Measurements from ENCODE around the gene CLTB.
"Not testable (repeated sequence)": the region's sequence is repeated elsewhere in the genome, so short reads cannot be mapped to it uniquely, and the experiment has no call there.

The CLTB gene

DNA sequence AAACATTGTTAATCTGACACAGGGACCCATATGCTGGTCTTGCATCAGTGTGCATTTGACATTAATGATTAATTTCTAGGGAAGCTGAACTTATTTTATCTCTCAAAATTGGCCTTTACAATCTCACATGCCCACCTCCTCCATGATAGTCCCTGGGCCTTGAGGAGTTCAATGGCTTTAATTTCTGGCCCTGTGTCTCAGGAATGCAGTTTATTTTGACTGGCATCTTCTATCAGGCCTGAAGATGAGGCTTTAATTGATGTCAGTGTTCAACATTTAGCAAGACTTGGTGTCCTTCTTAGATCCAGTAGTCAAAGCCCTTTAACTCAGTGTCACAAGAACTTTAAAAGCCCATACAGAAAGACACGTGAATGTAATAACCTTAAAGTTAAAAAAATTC is 10.5 kb upstream of the CLTB start:
- DNase-seq: no peak

DNA sequence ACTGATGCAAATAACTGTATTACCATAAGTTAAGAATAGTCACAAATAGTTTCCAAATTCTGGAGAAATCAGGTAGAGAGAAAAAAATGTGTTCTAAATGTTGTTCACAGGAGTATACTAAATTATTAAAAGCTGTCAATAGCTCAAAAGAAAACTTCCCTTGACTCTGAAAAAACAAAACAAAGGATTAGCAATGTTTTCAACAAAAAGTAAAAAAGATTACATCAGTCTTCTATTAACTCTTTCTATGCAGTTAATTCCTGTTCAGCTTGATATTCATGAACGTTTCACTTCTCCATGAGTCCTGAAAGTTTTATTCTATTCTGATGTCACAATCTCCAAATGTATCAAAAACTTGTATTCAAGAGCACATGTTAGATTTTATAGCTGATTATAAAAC is 9.5 kb upstream of the CLTB start:
- DNase-seq: no peak

- no peak for DNase-seq
Observed at GRCh38 chr5:176425138-176425537, 8.8 kb upstream of the CLTB start.

- DNase-seq: no peak
Observed at GRCh38 chr5:176424181-176424580, 7.8 kb upstream of the CLTB start.

DNA sequence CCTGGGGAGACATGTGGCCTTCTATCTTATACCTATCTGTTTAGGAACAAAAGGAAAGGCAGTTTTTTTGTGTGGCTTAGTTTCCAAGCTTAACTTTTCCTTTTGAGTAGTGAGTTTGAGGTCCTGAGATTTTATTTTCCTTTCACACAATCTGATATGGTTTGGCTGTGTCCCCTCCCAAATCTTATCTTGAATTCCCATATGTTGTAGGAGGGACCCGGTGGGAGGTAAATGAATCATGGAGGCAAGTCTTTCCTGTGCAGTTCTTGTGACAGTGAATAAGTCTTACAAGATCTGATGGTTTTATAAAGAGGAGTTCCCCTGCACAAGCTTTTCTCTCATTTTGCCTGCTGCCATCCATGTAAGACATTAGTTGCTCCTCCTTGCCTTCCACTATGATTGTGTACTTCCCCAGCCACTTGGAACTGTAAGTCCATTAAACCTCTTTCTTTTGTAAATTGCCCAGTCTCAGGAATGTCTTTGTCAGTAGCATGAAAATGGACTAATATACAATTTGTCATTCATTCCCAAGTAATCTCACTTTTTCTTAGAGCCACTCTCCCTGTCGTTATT is 4.7 kb upstream of the CLTB start:
- DNase-seq: no peak

GRCh38 chr5:176420086-176420485 is 3.7 kb upstream of the CLTB start:
- no peak for DNase-seq

DNA sequence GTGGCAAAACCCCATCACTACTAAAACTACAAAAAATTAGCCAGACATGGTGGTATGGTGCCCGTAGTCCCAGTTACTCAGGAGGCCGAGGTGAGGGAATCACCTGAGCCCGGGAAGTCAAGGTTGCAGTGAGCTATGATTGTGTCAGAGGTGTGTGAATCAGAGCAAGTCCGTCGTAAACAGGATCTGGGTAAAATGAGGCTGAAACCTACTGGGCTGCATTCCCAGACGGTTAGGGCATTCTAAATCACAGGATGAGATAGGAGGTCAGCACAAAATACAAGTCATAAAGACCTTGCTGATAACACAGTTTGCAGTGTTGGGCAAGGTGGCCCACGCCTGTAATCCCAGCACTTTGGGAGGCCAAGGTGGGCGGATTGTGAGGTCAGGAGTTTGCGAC is 1.9 kb upstream of the CLTB start:
- no peak for DNase-seq

GRCh38 chr5:176416965-176417364 is 626 bp upstream of the CLTB start:
- DNase-seq: no peak

- no peak for DNase-seq
Observed at GRCh38 chr5:176415240-176415951, 943 bp downstream of the CLTB start.

DNA sequence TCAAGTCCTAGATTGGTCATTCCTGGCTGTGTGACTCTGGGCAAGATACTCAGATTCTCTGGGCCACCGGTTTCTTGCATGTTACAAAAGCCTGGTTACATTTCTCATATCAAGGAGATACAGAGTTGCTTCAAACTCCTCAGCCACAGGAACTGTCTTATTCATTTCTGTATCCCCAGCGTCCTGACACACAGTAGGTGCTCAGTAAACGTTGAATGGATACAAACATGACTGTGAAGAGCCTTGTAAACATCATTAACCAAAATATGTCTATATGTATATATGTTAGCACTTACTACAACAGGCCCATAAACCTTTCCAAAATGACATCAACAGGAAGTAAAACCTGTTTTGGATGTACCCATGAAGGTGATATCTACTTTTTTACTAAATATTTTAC is 1.6 kb downstream of the CLTB start:
- no peak for DNase-seq

DNA sequence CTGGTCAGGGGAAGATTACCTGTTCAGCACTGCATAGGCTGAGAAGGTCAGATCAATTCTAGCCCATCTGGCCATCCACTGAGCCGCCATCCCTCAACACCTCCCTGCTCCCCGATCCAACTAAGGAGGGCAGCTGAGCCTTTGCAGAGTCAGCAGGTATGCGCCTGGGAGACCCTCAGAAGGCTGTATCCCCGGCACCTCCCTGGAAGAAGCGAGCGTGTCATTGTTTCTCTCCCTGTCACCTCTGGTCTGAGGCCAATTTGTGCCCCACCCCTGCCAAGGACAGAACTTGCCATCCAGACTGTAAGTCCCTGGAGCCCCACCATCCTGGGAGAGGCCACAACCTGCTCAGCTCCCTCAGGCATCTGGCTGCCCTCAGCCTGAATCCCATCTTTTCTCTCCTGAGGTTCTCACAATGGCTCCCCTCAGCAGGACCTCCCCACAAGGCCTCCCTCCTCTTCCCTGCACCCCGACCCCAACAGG is 2.6 kb downstream of the CLTB start:
- no peak for DNase-seq

- no peak for DNase-seq
Observed at GRCh38 chr5:176413255-176413565, 3.1 kb downstream of the CLTB start.

DNA sequence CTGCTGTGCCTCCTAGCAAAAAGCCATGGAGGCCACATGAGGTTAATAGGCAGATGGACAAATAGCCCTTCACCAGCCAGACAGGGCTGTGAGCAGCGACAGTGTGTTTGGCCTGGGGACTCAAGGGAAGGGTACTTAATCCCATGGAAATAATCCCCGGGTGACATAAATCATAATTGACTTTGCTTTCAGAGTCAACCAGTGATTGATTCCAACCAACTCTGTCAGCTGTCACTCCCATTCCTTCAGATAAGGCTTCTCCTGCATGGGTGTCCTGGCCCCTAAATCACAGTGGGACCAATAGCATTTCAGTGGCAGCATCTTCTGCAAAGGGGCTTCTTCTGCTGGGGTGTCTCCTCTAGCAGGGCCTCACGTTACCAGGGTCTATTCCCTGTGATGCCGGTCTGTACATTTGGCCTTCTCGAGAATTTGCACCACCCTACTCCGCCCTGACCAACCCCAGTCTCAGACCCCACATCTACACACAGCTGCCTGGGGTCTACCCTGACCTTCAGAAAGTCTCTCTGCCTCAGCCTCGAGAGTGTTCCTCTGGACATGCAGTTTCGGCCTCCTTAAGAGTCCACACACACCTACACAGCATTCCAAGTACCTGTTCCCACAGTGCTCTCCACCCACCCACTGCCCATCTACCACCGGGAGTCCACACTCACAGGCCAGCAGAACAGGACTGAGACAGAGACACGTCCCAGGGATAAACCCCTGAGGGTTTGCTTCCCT is 3.7 kb downstream of the CLTB start:
- no peak for DNase-seq

GRCh38 chr5:176410486-176411180 is 5.7 kb downstream of the CLTB start:
- no peak for DNase-seq

GRCh38 chr5:176409765-176410164 is 6.6 kb downstream of the CLTB start:
- DNase-seq: no peak

DNA sequence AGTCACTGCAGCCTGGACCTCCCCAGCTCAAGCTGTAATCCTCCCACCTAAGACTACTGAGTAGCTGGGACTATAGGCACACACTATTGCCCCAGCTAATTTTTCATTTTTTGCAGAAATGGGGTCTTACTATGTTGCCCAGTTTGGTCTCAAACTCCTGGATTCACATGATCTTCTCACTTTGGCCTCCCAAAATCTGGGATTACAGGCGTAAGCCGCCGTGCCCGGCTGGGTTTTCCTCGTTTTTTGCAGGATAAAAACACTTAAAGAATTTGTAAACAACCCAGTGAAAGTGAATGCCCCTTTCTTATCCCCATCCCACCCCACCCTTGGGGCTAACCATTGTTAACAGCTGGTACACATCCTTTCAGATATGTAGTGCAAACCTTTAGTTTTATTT is 7.7 kb downstream of the CLTB start:
- no peak for DNase-seq

DNA sequence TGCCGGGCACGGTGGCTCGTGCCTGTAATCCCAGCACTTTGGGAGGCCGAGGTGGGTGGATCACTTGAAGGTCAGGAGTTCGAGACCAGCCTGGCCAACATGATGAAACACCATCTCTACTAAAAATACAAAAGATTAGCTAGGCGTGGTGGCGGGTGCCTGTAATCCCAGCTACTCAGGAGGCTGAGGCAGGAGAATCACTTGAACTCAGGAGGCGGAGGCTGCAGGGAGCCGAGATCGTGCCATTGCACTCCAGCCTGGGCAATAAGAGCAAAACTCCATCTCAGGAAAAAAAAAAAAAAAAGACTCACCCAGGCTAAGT is 8.1 kb downstream of the CLTB start:
- DNase-seq: not testable (repeated sequence)

GRCh38 chr5:176407456-176408251 is 8.7 kb downstream of the CLTB start:
- no peak for DNase-seq

- no peak for DNase-seq
Observed at GRCh38 chr5:176406436-176407052, 9.8 kb downstream of the CLTB start.

- DNase-seq: no peak
Observed at GRCh38 chr5:176405656-176406435, 10.5 kb downstream of the CLTB start.

GRCh38 chr5:176401281-176402205 is 14.8 kb downstream of the CLTB start:
- DNase-seq: no peak

All from NCI-H1930 (cell line).